Stomach smooth muscle (tissue), 2 donors: ENCODE measurements around the gene ZNF723.

Experiments used
- H3K27ac ChIP-seq: one replicate; pipeline ENCODE4 v1.7.0; 2013; ENCODE audit warnings: mild to moderate bottlenecking, low read length, inconsistent platforms
- H3K27me3 ChIP-seq, 2 donors: one replicate each; pipeline ENCODE4 v1.7.0; 2013; ENCODE audit warnings: low read length in 2 of 2; ENCODE audit not compliant: insufficient read depth in 2 of 2, control insufficient read depth in 1 of 2
- H3K36me3 ChIP-seq, 2 donors: one replicate each; pipeline ENCODE4 v1.7.0; 2013; ENCODE audit warnings: low read length in 2 of 2; ENCODE audit not compliant: control insufficient read depth in 2 of 2, insufficient read depth in 2 of 2
- H3K4me1 ChIP-seq: one replicate; pipeline ENCODE4 v1.7.0; 2013; ENCODE audit warnings: low read length; ENCODE audit not compliant: control insufficient read depth, insufficient read depth
- H3K4me3 ChIP-seq, 2 donors: one replicate each; pipeline ENCODE4 v1.7.0; 2013; ENCODE audit warnings: low read length in 2 of 2
- H3K9ac ChIP-seq, 2 donors: one replicate each; pipeline ENCODE4 v1.7.0; 2013; ENCODE audit warnings: low read length in 2 of 2, mild to moderate bottlenecking in 1 of 2
- H3K9me3 ChIP-seq, 2 donors: one replicate each; pipeline ENCODE4 v1.7.0; 2013; ENCODE audit warnings: low read length in 2 of 2; ENCODE audit not compliant: control insufficient read depth in 2 of 2
- donor health status: healthy.
- donor health status: Pancreatic carcinoma.

The ZNF723 gene

DNA sequence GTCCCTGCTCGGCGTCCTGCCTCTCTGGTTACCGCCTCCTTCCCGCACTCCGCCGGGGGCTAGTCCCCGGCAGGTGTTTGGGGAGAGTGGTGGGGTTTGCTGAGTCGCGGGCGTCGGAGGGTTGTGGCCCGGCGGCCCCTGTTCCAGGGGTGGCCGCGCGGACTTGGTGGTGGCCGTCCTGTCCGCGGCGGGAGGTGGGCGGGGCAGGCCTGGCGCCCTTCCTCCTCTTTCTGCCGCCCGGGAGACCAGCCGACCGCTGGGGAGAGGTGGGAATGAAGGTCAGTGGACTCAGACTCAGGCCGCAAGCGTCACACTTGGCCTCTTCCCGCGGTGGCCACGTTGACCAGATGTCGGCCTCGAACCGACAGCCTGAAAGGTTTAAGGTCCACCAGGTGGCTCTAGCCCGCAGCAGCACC is 61.8 kb downstream of the ZNF723 start:
- no peaks in the 10 kb centered on the region for H3K27me3 ChIP-seq
- no peaks in the 10 kb centered on the region for H3K4me1 ChIP-seq
- H3K9ac ChIP-seq: no peak overlapping the region
- no peak overlapping the region for H3K4me3 ChIP-seq
- no peaks in the 10 kb centered on the region for H3K36me3 ChIP-seq
- no peaks in the 10 kb centered on the region for H3K9me3 ChIP-seq
- H3K27ac ChIP-seq: no peak overlapping the region

GRCh38 chr19:22901431-22902130 is 69.5 kb downstream of the ZNF723 start:
- no peaks in the 10 kb centered on the region for H3K36me3 ChIP-seq
- H3K27me3 ChIP-seq: no peaks in the 10 kb centered on the region
- no peak overlapping the region for H3K4me3 ChIP-seq
- H3K4me1 ChIP-seq: no peaks in the 10 kb centered on the region
- H3K9ac ChIP-seq: no peak overlapping the region
- peaks cover 0 to 2% of the 10 kb centered on the region in 2 donors for H3K9me3 ChIP-seq
- H3K27ac ChIP-seq: no peak overlapping the region
